ENCODE measurements around the gene FAM98C.

Gene FAM98C

DNA sequence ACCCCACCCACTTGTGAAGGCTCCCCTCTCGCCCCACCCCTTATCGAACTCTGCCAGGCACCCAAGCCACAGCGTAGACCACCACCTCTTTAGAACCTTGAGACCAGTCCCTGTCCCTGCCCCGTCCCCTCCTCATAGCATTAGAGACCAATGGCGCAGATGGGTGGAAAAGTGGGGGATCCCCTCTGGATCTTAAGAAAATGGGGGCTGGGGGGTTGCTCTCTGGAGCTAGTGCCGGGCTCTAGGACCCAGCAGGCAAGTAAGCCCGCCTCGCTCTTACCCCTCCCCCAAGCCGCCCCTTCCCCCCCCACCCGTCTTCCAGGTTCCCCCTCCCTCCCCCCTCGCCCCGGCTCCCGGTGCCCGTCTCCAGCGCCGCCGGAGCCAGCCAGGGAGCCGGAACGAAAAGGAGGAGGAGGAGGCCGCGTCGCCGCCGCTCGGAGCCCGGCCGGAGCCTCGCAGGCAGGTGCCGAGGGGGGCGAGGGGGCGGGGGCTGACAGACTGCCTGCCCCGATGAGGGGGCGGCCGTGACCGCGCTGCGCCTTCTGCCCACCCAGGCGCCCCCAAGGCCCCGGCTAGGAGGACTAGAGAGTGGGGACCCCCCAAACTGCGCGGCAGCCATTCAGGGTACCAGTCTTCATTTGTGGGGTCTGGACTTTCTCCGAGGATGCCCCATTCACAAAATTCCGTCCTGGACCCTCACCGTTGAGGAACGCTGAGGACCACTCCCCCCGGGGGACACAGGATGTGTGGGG is 14.4 kb upstream of the FAM98C start, which contains the start of gene SPRED3:
Gene SPRED3, plus strand, starts transcription at position 349 of the 752 bp plus-strand sequence. CDS start 1,606 bp downstream, outside the sequence.
- H3K9ac ChIP-seq (ENCODE audit: low read length), result peak within 1 kb of the TSS; percentile 90
- H3K4me2 ChIP-seq (ENCODE audit: low read length), result peak within 1 kb of the TSS; percentile 88
- 0 out of 2 replicates have a peak, but pooled peaks cover 3% of the 10 kb centered on the region for H4K20me1 ChIP-seq (ENCODE audit: insufficient read depth, low read length)
- H3K27me3 ChIP-seq (ENCODE audit: low read depth, low read length), result no peaks in the 10 kb centered on the region
- H3K4me1 ChIP-seq (ENCODE audit: low read length), result peaks cover 5% of the 10 kb centered on the region; the same call in 1 of the 2 replicates
- H2AFZ ChIP-seq (ENCODE audit: low read depth, low read length), result peak within 1 kb of the TSS; percentile 90; the same call in 1 of the 2 replicates
- no peaks in the 10 kb centered on the region for H3K79me2 ChIP-seq (ENCODE audit: low read length)
- H3K9me3 ChIP-seq (ENCODE audit: insufficient read depth, low read length), result no peaks in the 10 kb centered on the region
- peak within 1 kb of the TSS; percentile 73 for H3K27ac ChIP-seq (ENCODE audit: low read length)
- TF ChIP-seq, protein P1, sequence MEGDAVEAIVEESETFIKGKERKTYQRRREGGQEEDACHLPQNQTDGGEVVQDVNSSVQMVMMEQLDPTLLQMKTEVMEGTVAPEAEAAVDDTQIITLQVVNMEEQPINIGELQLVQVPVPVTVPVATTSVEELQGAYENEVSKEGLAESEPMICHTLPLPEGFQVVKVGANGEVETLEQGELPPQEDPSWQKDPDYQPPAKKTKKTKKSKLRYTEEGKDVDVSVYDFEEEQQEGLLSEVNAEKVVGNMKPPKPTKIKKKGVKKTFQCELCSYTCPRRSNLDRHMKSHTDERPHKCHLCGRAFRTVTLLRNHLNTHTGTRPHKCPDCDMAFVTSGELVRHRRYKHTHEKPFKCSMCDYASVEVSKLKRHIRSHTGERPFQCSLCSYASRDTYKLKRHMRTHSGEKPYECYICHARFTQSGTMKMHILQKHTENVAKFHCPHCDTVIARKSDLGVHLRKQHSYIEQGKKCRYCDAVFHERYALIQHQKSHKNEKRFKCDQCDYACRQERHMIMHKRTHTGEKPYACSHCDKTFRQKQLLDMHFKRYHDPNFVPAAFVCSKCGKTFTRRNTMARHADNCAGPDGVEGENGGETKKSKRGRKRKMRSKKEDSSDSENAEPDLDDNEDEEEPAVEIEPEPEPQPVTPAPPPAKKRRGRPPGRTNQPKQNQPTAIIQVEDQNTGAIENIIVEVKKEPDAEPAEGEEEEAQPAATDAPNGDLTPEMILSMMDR (IDR thresholded peaks at IDR 0.05; ENCODE audit: low read depth, low read length), result no peak
- no peak for TF ChIP-seq EZH2phosphoT487 (IDR thresholded peaks at IDR 0.05; ENCODE audit: low read depth)
- peaks cover 24% of the 10 kb centered on the region for H3K36me3 ChIP-seq (replicated peaks; ENCODE audit: low read depth, low read length)
- H3K4me3 ChIP-seq (ENCODE audit: low read length), result peak within 1 kb of the TSS; percentile 86

DNA sequence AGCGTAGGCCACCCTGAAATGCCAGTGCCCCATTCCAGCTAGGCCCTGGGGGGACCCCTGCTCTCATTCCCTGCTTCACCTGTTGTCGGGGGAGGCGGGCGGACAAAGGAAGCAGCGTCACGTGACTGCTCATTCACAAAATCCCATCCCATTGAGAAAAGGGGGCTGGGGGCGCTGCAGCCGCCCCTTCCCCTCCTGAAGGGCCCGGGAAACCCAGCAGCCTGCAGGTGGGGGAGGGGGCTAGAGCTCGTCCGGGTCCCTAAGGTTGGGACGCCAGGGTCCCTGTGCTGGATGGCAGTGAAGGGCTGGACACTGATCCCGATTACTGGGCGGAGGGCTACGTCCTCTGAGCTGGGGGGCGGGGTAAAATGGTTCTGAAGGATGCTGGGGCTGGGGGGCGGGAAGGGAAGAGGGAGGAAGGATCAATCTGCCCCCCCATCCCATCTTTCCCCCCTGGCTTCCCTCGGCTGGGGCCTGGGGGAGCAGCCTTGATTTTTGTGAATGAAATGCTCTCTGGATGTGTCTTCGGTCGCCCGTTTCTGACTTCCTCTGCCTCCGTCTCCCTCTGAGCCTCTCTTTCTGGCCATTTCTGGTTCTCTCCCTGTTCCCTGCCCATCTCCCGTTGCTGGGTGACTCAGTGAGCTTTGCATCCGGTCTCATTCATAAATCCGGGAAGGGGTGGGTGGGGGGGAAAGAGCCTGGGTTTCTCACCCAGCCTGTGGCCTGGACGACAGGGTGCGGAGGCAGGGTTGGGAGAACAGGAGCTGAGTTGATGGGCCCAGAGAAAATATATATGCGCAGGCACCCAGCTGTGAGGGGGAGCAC is 13.6 kb upstream of the FAM98C start:
- H3K27ac ChIP-seq (ENCODE audit: low read length), result peak overlapping the region; percentile 73; the same call in 1 of the 2 replicates
- H3K27me3 ChIP-seq (ENCODE audit: low read depth, low read length), result no peaks in the 10 kb centered on the region
- peak overlapping the region; percentile 90 for H3K9ac ChIP-seq (ENCODE audit: low read length)
- TF ChIP-seq, protein P1 (IDR thresholded peaks at IDR 0.05; ENCODE audit: low read depth, low read length), result no peak
- no peak for TF ChIP-seq EZH2phosphoT487 (IDR thresholded peaks at IDR 0.05; ENCODE audit: low read depth)
- H3K4me2 ChIP-seq (ENCODE audit: low read length), result peak overlapping the region; percentile 88
- peaks cover 5% of the 10 kb centered on the region; the same call in 1 of the 2 replicates for H3K4me1 ChIP-seq (ENCODE audit: low read length)
- H4K20me1 ChIP-seq (ENCODE audit: insufficient read depth, low read length), result 0 out of 2 replicates have a peak, but pooled peaks cover 3% of the 10 kb centered on the region
- H3K4me3 ChIP-seq (ENCODE audit: low read length), result peak overlapping the region; percentile 86
- no peaks in the 10 kb centered on the region for H3K9me3 ChIP-seq (ENCODE audit: insufficient read depth, low read length)
- H3K36me3 ChIP-seq (replicated peaks; ENCODE audit: low read depth, low read length), result peaks cover 16% of the 10 kb centered on the region
- H3K79me2 ChIP-seq (ENCODE audit: low read length), result no peaks in the 10 kb centered on the region
- H2AFZ ChIP-seq (ENCODE audit: low read depth, low read length), result peak overlapping the region; percentile 63; the same call in 1 of the 2 replicates

DNA sequence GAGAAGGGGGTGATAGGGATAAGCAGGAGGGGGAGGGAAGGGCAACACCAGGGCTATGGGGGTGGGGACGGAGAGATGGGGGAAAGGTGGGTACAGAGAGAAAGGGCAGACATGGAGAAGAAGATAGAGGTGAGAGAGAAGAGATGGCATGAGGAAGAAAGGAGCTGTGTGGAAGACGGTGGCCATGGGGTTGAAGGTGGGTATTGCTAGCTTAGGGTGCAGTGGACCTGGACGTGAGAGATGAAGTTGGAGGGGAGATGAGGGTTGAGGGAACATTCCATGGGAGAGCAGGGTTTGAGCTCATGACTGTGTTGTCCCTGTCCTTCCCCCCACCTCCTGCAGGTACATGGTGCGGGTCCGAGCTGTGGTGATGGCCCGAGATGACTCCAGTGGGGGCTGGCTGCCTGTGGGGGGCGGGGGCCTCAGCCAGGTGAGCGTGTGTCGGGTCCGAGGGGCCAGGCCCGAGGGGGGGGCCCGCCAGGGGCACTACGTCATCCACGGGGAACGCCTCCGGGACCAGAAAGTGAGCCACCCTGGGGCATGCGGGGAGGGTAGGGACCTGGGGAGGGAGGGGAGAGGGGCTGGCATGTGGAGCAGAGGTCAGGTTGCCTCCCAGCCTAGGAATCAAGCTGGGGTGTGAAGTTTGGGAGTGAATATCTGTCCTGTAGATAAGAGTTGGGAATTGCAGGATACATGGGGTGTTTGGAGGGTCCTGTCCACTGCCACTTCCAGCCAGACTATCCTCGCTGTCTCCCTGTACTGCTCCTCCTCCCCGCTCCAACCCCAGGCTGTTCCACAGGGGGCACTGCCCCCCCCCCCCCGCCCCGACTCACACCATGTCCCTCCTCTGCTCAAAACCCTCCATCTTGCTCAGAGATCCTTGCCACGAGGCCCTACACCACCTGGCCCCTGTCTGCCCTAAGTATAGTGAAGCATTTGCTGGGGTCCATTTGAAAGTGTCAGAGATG is 12.7 kb upstream of the FAM98C start:
- no peak for TF ChIP-seq EZH2phosphoT487 (IDR thresholded peaks at IDR 0.05; ENCODE audit: low read depth)
- TF ChIP-seq, protein P1 (IDR thresholded peaks at IDR 0.05; ENCODE audit: low read depth, low read length), result no peak
- peaks cover 8% of the 10 kb centered on the region for H3K36me3 ChIP-seq (replicated peaks; ENCODE audit: low read depth, low read length)
- H3K4me2 ChIP-seq (ENCODE audit: low read length), result peak overlapping the region; percentile 88
- H3K9me3 ChIP-seq (ENCODE audit: insufficient read depth, low read length), result no peaks in the 10 kb centered on the region
- H3K4me1 ChIP-seq (ENCODE audit: low read length), result peaks cover 5% of the 10 kb centered on the region; the same call in 1 of the 2 replicates
- H3K27ac ChIP-seq (ENCODE audit: low read length), result no peak overlapping the region
- peak overlapping the region; percentile 86; the same call in 1 of the 2 replicates for H3K4me3 ChIP-seq (ENCODE audit: low read length)
- H3K9ac ChIP-seq (ENCODE audit: low read length), result no peak overlapping the region
- no peaks in the 10 kb centered on the region for H3K27me3 ChIP-seq (ENCODE audit: low read depth, low read length)
- no peak overlapping the region for H2AFZ ChIP-seq (ENCODE audit: low read depth, low read length)
- H4K20me1 ChIP-seq (ENCODE audit: insufficient read depth, low read length), result no peaks in the 10 kb centered on the region
- no peaks in the 10 kb centered on the region for H3K79me2 ChIP-seq (ENCODE audit: low read length)

Data from OCI-LY3 (cell line).